Epithelial cell of esophagus (primary cell): ENCODE measurements around the gene VPS9D1.
A peak's percentile ranks its signal among the peaks of the same experiment; 100 is the strongest.

Experiments
- DNase-seq: peaks from one replicate; pipeline ENCODE4 v3.0.0; 2010; ENCODE audit warnings: low read depth
- H3K4me3 ChIP-seq: 2 replicates; pipeline ENCODE4 v1.5.1; 2011; ENCODE audit warnings: mild to moderate bottlenecking, low read length, control low read depth
- TF ChIP-seq, protein P1 (sequence below): IDR thresholded peaks from 2 replicates; pipeline ENCODE4 v1.5.1; 2011; ENCODE audit warnings: low read depth, mild to moderate bottlenecking, low read length, control low read depth, inconsistent platforms; ENCODE audit not compliant: insufficient read depth; ENCODE audit errors: missing control alignments

VPS9D1 gene, protein sequence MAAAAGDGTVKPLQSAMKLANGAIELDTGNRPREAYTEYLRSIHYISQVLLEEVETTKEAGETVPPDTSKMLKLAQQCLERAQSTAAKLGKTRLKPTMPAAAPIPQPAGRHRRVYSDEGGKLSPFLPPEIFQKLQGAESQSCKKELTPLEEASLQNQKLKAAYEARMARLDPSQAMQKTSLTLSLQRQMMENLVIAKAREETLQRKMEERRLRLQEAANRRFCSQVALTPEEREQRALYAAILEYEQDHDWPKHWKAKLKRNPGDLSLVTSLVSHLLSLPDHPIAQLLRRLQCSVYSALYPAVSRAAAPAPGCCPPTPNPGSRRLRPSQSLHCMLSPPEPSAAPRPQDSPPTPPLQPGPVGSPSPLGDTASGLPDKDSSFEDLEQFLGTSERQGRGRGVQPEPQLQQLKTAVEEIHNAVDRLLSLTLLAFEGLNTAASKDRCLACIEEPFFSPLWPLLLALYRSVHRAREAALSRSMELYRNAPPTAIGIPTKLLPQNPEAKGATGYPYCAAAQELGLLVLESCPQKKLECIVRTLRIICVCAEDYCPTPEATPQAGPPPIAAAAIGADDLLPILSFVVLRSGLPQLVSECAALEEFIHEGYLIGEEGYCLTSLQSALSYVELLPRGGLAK

DNA sequence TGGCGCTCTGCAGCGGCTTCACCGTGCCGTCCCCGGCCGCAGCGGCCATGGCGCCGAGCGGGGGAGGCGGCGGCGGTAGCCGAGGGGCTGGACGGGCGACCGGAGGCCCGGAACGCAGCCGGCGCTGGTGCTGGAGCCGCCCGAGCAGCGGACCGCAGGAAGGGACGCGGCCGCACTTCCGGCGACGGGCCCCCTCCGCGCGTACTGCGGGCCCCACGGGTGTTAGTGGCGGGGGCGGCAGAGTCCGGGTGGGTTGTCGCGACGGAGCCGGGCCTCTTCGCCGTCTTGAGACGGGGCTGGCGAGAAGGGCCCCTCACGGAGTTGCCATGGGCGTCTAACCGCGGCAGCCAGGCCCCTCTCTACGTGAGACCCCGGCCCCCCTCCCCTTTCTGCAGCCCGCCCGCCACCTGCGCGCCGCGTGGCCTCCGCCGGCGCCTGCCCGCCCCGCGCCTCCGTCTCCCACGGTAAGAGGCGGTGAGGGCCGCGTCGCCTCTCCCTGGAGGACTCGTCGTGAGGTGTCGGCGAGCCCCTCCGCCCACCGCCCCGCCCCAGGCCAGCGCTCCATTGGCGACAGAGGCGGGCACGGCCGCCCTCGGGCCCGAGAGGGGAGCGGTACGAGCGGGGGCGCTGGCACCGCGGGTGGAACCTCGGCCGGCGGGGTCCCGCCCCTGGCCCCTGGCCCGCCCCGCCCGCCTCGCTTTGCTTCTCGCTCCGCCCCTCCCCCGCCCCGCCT, at the start of gene VPS9D1, which contains the start of gene ZNF276:
Gene VPS9D1 (minus strand): TSS at position 86 of the 733 bp plus-strand sequence. CDS start 37 bp downstream, at position 49.
Gene ZNF276 (plus strand): TSS at position 725 of the 733 bp plus-strand sequence. CDS start 104 bp downstream, outside the sequence.
- TF ChIP-seq, protein P1, sequence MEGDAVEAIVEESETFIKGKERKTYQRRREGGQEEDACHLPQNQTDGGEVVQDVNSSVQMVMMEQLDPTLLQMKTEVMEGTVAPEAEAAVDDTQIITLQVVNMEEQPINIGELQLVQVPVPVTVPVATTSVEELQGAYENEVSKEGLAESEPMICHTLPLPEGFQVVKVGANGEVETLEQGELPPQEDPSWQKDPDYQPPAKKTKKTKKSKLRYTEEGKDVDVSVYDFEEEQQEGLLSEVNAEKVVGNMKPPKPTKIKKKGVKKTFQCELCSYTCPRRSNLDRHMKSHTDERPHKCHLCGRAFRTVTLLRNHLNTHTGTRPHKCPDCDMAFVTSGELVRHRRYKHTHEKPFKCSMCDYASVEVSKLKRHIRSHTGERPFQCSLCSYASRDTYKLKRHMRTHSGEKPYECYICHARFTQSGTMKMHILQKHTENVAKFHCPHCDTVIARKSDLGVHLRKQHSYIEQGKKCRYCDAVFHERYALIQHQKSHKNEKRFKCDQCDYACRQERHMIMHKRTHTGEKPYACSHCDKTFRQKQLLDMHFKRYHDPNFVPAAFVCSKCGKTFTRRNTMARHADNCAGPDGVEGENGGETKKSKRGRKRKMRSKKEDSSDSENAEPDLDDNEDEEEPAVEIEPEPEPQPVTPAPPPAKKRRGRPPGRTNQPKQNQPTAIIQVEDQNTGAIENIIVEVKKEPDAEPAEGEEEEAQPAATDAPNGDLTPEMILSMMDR, result no peak
- peak within 1 kb of the TSS; percentile 62 for H3K4me3 ChIP-seq
- DNase-seq, result peak; percentile 87

DNA sequence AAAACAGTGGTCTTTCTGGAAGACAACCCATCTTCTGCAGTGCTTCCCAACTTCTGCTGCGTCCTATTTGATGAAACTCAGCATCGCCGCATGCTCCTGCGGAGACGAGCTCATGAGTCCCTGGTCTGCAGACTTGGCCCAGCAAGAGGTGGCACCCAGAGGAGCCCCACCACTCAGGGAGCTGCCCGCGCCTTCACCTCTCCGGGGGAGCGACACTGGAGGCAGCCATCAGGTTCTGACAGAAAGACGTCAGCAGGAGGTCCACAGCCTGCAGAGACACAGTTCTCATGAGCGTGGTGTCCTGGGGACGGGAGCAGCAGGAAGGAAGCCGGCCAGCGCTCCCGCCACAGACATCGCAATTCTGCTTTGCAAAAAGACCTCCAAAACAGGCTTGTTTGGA, 49.7 kb upstream of the VPS9D1 start:
- no peak for DNase-seq
- no peak overlapping the region for H3K4me3 ChIP-seq
- TF ChIP-seq, protein P1, result no peak

DNA sequence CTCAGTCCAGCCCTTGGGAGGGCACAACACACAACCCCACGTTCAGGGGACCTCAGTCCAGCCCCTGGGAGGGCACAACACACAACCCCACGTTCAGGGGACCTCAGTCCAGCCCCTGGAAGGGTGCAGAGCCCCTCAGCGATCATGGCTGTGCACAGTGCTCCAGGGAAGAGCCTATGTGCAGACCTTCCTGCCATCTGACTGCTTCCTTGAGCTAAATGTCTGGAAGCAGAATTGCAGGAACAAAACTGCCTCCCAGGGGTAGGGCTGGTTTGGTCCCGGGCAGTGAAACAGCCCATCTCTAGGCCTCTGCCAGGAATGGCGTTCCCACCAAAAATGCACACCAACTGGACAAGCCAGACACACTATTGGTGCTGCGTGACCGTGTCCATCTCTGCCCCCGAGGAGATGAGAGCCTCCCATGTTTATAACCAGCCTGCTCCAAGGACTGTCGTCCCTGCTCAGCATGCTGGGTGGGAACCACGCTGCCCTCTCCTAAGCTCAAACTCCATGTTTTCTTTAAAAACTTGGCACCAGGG, 44.7 kb upstream of the VPS9D1 start:
- no peak overlapping the region for H3K4me3 ChIP-seq
- TF ChIP-seq, protein P1, result no peak
- no peak for DNase-seq

DNA sequence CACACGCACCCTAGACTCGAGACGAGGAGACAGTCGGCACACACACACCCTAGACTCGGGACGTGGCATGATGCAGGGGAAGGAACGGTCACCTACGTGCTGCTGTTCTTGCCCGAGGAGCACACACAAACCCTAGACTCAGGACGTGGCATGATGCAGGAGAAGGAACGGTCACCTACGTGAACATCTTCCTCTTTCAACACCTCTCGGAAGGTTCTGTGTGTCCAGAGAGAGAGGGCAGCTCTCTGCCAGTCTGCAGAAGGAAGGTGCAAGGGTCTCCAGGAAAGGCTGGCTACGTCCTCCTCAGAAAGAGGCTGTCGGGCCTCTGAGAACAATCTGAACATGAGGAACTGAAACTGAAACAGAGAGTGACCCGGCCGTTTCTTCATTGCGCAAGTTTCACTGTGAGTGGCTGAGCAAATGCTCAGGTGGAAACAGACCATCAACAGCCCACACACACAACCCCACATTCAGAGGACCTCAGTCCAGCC, 44.1 kb upstream of the VPS9D1 start:
- no peak overlapping the region for H3K4me3 ChIP-seq
- TF ChIP-seq, protein P1, result no peak
- DNase-seq, result no peak

DNA sequence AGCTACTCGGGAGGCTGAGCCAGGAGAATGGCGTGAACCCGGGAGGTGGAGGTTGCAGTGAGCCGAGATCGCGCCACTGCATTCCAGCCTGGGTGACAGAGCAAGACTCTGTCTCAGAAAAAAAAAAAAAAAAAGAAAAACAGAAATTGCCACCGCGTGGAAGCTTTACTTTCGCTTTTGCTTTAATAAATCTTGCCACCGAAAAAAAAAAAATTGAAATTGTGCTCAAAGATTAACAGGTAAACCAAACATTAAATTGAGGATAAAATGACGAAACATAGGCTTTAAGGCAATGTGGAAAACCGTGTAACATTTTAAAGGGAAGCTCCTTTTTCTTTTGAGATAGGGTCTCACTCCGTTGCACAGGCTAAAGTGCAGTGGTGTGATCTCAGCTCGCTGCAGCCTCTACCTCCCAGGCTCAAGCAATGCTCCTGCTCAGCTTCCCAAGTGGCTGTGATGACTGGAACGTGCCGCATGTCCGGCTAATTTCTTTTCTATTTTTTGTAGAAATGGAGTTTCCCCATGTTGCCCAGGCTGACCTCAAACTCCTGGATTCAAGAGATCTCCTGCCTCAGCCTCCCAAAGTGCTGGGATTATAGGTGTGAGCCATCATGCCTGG, 40.7 kb upstream of the VPS9D1 start:
- no peak for DNase-seq
- TF ChIP-seq, protein P1, result no peak
- H3K4me3 ChIP-seq, result no peak overlapping the region

DNA sequence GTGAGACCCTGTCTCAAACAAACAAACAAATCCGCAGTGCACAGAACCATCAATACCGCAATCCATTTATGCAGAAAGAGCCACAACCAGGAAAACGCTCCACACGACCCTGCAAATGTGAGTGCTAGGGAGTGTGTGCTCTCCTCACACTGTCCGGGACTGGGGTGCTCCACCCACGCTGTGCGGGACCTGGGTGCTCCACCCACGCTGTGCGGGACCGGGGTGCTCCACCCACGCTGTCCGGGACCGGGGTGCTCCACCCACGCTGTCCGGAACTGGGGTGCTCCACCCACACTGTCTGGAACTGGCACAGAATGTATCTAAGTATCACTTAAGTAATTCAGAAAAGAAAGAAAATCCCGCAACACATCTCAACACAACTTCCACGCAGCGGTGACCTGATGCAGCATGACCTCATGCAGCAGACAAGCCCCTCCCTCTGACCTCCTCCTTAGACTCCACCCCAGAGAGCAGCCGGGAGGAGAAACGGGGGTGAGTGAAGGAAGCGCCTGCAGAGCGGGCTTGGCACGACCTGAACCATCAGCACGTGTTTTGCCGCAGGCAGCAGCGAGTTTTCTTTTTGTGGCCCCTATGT, 39.1 kb upstream of the VPS9D1 start:
- TF ChIP-seq, protein P1, result no peak
- DNase-seq, result no peak

More for the DNA sequence above, 39.1 kb upstream of the VPS9D1 start:
- no peak overlapping the region for H3K4me3 ChIP-seq
